Measurements from ENCODE around the gene ABCA4.

The ABCA4 gene

DNA sequence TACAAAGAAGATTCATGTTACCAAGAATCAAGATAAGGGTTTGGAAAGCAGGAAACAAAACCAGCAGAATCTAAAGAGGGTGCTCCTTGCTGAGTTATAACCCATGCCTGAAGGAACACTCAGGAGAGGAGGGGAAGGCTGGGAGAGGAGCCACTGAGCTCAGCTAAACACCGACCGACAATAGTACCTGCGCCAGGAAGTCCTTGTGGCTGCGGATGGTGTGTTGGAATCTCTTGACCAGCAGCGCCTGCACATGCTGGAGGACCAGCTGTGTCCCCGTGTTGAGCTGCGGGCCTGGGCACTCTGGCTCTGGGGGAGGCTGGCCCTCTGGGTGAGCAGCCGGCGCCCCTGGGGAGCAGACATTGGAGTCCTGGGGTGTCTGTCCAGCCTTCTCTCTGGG is 89.4 kb downstream of the ABCA4 start:
- TF ChIP-seq ZBTB7A (IDR thresholded peaks at IDR 0.05; ENCODE audit: low read depth) (no peak), EP300 (IDR thresholded peaks at IDR 0.05; ENCODE audit: borderline replicate concordance) (no peak), REST (IDR thresholded peaks at IDR 0.05; ENCODE audit: low read depth) (no peak), MAX (IDR thresholded peaks at IDR 0.05) (no peak), TCF12 (IDR thresholded peaks at IDR 0.05; ENCODE audit: low read depth) (no peak), EGR1 (IDR thresholded peaks at IDR 0.05) (no peak), NFIC (IDR thresholded peaks at IDR 0.05) (no peak), CREB1 (IDR thresholded peaks at IDR 0.05; ENCODE audit: low read depth) (no peak), RAD21 (IDR thresholded peaks at IDR 0.05; ENCODE audit: low read depth) (no peak), CEBPB (IDR thresholded peaks at IDR 0.05) (no peak), TEAD4 (IDR thresholded peaks at IDR 0.05) (no peak), TAF1 (IDR thresholded peaks at IDR 0.05; ENCODE audit: low read depth) (no peak), YY1 (IDR thresholded peaks at IDR 0.05; ENCODE audit: low read depth) (no peak), USF1 (IDR thresholded peaks at IDR 0.05) (no peak), FOXM1 (IDR thresholded peaks at IDR 0.05; ENCODE audit: borderline replicate concordance, low read depth) (no peak)

DNA sequence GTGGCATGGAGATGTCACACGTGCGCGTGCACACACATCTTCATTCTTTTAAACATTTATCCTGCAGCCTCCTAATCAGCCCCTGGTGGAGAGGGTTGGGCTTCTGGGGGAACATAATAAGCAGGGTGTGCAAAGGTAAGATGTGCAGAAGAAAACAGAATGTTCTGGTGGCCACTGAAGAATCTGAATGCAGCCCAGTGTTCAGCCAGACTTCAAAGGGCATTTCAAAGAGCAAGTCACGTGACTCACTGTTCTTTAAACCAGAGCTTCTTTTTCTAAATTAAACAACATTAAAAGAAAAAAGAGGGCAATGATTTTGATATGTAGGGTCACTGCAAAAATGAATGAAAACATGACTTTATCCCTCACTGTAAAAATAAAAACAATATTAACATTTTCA is 89.8 kb downstream of the ABCA4 start:
- TF ChIP-seq NFIC (IDR thresholded peaks at IDR 0.05) (no peak), EGR1 (IDR thresholded peaks at IDR 0.05) (no peak), CREB1 (IDR thresholded peaks at IDR 0.05; ENCODE audit: low read depth) (no peak), ZBTB7A (IDR thresholded peaks at IDR 0.05; ENCODE audit: low read depth) (no peak), USF1 (IDR thresholded peaks at IDR 0.05) (no peak), CEBPB (IDR thresholded peaks at IDR 0.05) (no peak), FOXM1 (IDR thresholded peaks at IDR 0.05; ENCODE audit: borderline replicate concordance, low read depth) (no peak), MAX (IDR thresholded peaks at IDR 0.05) (no peak), EP300 (IDR thresholded peaks at IDR 0.05; ENCODE audit: borderline replicate concordance) (no peak), TAF1 (IDR thresholded peaks at IDR 0.05; ENCODE audit: low read depth) (no peak)

DNA sequence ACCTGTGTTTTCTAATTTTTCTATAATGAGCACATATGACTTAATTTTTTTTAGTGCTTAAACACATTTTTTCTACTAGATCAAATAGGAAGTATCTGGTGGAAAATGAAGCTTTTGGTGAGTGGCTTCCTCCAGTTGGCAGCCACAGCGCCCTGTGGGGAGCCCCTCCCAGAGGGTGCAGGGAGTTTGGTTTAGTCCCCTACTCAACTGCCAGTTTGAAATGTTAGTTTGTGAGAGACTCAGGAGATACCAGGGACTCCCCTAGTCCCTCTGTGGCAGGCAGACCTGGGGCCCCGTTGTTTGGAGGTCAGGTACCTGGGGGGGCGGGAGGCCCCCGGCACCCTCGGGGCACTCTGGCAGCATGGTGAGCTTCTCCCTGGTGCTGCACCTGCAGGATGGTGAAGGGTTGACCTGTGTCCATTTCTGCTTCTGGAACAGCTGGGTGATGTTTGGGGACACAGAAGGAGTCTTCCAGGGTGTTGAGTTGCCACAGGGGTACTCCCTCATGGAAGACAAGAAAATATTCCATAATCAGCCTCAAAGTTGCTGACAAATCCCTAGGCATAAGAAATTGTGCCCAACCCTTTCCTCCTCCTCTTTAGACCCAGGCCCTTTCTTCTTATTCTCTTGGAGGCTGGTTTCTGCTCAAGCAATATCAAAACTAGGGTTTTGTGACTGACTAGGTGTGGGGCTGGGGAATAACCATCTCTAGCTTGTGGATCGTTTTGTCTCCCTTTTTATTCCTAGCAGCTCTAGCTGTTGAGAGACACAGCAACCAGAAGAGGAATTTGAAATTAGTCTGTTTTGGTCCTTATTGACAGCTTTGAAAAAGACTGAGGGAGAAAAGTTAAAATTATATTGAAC is 91.6 kb downstream of the ABCA4 start:
- TF ChIP-seq EGR1 (IDR thresholded peaks at IDR 0.05) = no peak
- no peak for TF ChIP-seq FOXM1 (IDR thresholded peaks at IDR 0.05; ENCODE audit: borderline replicate concordance, low read depth)
- TF ChIP-seq TEAD4 (IDR thresholded peaks at IDR 0.05) = no peak
- TF ChIP-seq REST (IDR thresholded peaks at IDR 0.05; ENCODE audit: low read depth) = no peak
- TF ChIP-seq MAX (IDR thresholded peaks at IDR 0.05) = no peak
- no peak for TF ChIP-seq EP300 (IDR thresholded peaks at IDR 0.05; ENCODE audit: borderline replicate concordance)
- TF ChIP-seq ZBTB7A (IDR thresholded peaks at IDR 0.05; ENCODE audit: low read depth) = no peak
- TF ChIP-seq RAD21 (IDR thresholded peaks at IDR 0.05; ENCODE audit: low read depth) = no peak

- TF ChIP-seq EGR1 (IDR thresholded peaks at IDR 0.05) = no peak
- no peak for TF ChIP-seq MAX (IDR thresholded peaks at IDR 0.05)
- no peak for TF ChIP-seq ZBTB7A (IDR thresholded peaks at IDR 0.05; ENCODE audit: low read depth)
- TF ChIP-seq TEAD4 (IDR thresholded peaks at IDR 0.05) = no peak
- no peak for TF ChIP-seq RAD21 (IDR thresholded peaks at IDR 0.05; ENCODE audit: low read depth)
- no peak for TF ChIP-seq USF1 (IDR thresholded peaks at IDR 0.05)
- no peak for TF ChIP-seq EP300 (IDR thresholded peaks at IDR 0.05; ENCODE audit: borderline replicate concordance)
- no peak for TF ChIP-seq TCF12 (IDR thresholded peaks at IDR 0.05; ENCODE audit: low read depth)
- no peak for TF ChIP-seq YY1 (IDR thresholded peaks at IDR 0.05; ENCODE audit: low read depth)
- no peak for TF ChIP-seq NFIC (IDR thresholded peaks at IDR 0.05)
- no peak for TF ChIP-seq TAF1 (IDR thresholded peaks at IDR 0.05; ENCODE audit: low read depth)
- no peak for TF ChIP-seq CEBPB (IDR thresholded peaks at IDR 0.05)
- TF ChIP-seq REST (IDR thresholded peaks at IDR 0.05; ENCODE audit: low read depth) = no peak
- no peak for TF ChIP-seq FOXM1 (IDR thresholded peaks at IDR 0.05; ENCODE audit: borderline replicate concordance, low read depth)
- TF ChIP-seq CREB1 (IDR thresholded peaks at IDR 0.05; ENCODE audit: low read depth) = no peak
These were observed 93.0 kb downstream of the ABCA4 start for GRCh38 chr1:94027721-94028515.
